HG03045 (cell line): ENCODE measurements around the gene BCAS3.
"Not testable (repeated sequence)": the region's sequence is repeated elsewhere in the genome, so short reads cannot be mapped to it uniquely, and the experiment has no call there.

ENCODE experiments used
- ATAC-seq: cut with Tn5 transposase; IDR thresholded peaks from one replicate; pipeline ENCODE4 v1.9.1; 2021; ENCODE audit warnings: mild to moderate bottlenecking, moderate library complexity; ENCODE audit not compliant: unreplicated experiment

The BCAS3 gene

DNA sequence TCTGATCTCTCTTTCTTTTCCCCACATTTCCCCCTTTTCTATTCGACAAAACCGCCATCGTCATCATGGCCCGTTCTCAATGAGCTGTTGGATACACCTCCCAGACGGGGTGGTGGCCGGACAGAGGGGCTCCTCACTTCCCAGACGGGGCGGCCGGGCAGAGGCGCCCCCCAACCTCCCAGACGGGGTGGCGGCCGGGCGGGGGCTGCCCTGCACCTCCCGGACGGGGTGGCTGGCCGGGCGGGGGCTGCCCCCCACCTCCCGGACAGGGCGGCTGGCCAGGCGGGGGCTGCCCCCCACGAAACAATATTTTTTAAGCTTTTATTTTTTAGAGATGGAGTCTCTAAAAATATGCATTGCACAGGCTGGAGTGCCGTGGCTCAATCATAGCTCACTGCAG lies 299.2 kb downstream of the BCAS3 start:
- not testable (repeated sequence) for ATAC-seq

DNA sequence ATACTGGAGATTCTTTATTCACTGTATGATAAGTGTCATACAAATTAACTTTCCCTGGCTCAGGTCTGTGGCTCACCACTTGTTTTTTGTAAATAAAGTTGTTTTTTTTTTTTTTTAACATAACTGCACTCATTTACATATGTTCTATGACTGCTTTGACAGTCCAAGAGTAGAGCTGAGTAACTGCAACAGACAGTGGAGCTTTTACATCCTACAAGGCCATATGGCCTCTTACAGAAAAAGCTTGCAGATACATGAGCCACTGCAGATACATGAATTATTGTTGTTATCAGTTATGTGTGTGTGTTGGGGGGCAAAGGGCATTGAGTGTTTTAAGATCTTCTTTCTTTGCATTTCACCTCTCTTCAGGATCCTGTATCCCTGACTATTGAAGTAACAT lies 311.7 kb downstream of the BCAS3 start:
- ATAC-seq, result no peak

DNA sequence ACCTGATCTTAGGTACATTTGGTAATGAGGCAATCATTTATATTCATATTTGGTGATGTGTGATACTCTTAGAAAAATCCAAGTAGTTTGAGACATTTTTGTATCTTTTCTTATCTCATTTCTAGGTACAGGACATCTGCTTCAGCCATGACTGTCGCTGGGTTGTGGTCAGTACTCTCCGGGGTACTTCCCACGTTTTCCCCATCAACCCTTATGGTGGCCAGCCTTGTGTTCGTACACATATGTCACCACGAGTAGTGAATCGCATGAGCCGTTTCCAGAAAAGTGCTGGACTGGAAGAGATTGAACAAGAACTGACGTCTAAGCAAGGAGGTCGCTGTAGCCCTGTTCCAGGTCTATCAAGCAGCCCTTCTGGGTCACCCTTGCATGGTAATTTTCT lies 312.2 kb downstream of the BCAS3 start:
- no peak for ATAC-seq

DNA sequence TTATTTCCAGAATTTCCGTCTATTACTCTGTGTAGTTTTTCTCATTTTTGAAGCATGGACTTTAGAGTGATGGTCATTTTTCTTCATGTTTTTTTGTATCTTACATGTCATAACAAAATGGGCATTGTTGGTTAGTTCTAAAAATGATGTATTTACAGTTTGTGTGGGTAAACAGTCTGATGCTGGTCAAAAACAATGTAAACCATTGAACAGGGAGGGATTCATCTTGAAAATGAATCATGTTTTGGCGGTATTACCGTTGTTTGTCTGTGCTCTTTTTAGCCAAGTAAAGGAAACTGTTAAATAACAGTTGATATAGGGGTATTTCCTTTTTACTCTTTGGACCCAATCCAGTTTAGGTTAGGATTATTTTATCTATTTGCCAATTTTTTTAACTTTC lies 315.8 kb downstream of the BCAS3 start:
- ATAC-seq, result no peak

GRCh38 chr17:60995680-60996079 lies 318.0 kb downstream of the BCAS3 start:
- no peak for ATAC-seq

DNA sequence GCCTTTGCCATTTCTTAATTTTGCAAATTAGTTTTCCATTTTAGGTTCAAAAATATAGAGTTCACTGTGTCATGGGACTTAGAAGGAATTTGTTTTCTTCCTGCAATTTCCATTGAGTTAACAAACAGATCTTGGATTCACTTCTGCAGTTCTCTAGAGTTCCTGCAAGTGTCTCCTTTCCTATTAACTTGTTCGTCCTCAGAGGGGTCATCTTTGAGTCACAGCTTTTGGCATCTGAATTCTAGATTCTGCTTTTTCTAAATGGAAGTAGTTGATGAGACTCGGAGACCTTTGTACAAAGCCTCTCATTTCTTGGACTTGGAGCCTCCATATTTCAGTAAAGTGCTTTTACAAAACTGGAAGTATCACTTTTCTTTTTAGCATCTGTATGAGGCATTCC lies 323.3 kb downstream of the BCAS3 start:
- no peak for ATAC-seq

GRCh38 chr17:61002316-61002736 lies 324.7 kb downstream of the BCAS3 start:
- no peak for ATAC-seq

- no peak for ATAC-seq
Observed at GRCh38 chr17:61005358-61005757, 327.7 kb downstream of the BCAS3 start.

- not testable (repeated sequence) for ATAC-seq
Observed at GRCh38 chr17:61005958-61006357, 328.3 kb downstream of the BCAS3 start.

- no peak for ATAC-seq
Observed at GRCh38 chr17:61007980-61008379, 330.3 kb downstream of the BCAS3 start.

- no peak for ATAC-seq
Observed at GRCh38 chr17:61009663-61010062, 332.0 kb downstream of the BCAS3 start.

DNA sequence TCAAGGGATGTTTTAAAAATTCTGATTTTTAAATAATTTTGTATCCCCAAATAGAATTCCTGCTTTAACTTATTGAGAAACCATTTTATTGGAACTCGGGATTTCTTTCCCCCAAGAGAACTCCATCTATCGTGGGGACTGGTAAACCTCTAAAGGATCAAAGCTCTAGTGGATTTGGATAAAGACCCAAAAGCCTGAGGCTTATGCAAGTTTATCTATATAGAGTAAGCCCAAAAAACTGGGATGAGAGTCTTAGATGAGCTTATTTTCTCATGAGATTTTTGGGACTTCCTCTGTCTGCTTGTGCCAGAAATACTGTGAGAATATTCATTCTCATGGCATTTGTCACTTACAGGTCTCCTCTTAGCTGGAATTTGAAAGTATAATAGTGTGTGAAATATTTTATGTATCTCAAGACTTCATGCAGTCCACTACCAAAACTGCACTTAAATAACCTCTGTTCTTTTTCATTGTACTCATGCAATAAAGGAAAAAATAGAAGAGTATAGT lies 333.1 kb downstream of the BCAS3 start:
- no peak for ATAC-seq

GRCh38 chr17:61011251-61011650 lies 333.6 kb downstream of the BCAS3 start:
- no peak for ATAC-seq

- no peak for ATAC-seq
Observed at GRCh38 chr17:61015966-61016365, 338.3 kb downstream of the BCAS3 start.

DNA sequence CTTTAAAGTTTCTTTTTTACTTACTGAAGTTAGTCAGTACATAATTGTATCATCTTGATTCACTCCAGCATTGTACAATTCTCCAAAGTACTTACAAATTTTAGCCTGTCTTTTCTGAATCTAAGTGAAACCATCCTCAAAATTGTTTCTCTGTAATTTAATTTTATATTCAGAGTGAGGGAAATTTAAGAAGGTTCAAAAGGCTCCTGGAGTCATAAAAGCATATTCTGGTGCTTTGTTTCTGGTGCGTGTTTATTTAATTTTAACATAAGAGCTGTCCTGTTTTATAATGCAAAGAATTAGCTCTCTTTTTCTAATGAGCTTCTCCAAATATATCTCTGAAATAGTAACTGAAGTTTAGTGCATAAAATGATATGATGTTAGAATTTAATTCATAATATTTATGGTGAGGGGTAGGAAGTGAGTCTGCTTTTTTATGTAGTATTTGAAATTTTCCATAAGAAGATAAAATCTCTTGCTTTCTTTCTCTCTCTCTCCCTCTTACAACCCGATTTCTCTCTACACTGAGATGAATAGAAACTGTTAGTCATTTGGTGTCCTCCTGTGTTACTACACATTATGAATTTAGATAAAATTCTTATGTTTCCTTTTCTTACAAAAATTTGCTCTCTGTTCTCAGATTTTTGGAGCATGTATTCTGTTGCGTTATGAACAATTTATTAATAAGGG lies 339.8 kb downstream of the BCAS3 start:
- ATAC-seq, result no peak

GRCh38 chr17:61018938-61019337 lies 341.3 kb downstream of the BCAS3 start:
- no peak for ATAC-seq

- no peak for ATAC-seq
Observed at GRCh38 chr17:61023996-61024395, 346.3 kb downstream of the BCAS3 start.

DNA sequence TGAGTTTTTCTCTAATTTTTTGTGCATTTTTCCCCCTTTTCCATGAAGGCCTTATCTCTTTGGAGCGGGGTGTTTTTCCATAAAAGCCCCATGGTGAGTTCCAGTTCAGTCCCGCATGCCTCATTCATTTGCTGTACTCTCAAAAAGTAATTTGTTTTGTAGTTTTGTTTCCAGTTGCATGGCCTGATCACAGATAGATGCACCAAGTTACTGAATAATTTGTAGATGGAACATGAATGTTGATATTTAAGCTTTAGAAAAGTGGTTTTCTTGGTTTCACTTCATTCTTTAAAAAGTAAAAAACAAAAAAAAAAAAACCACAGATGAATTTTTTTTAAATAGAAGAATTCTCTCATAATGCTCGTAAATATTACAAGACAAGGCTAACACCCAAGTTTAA lies 349.2 kb downstream of the BCAS3 start:
- no peak for ATAC-seq

DNA sequence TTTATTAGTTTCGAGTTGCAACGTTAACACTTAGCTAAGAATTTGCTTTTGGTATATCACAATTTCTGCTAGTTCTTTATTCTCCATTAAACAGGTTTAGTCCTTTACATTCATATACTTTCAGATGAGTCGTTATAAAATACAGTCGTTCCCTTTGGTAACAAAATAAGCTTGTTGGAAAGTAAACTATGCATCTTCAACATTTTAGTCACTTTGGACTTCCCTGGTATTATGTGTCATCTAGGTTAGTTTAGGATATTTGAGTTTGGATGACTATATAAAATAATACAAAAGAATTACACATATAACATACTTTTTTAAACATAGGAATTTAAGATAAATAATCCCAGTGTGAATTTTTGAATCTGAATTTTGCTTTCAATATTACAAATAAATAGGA lies 351.5 kb downstream of the BCAS3 start:
- ATAC-seq, result no peak

GRCh38 chr17:61040666-61041065 lies 363.0 kb downstream of the BCAS3 start:
- no peak for ATAC-seq

DNA sequence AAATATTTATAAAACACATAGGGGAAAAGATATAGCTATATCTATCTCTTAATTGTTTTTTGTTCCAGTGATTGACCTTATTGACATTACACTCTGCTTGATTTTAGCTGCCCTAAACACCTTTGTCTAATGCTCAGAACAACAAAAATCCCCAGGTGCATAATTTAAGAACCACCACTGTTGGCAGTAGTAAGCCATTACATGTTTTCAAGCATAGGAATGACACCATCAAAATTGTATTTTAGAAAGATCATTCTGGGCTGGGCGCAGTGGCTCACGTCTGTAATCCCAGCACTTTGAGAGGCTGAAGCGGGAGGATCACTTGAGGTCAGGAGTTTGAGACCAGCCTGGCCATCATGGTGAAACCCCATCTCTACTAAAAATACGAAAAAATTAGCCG lies 364.7 kb downstream of the BCAS3 start:
- ATAC-seq, result not testable (repeated sequence)

DNA sequence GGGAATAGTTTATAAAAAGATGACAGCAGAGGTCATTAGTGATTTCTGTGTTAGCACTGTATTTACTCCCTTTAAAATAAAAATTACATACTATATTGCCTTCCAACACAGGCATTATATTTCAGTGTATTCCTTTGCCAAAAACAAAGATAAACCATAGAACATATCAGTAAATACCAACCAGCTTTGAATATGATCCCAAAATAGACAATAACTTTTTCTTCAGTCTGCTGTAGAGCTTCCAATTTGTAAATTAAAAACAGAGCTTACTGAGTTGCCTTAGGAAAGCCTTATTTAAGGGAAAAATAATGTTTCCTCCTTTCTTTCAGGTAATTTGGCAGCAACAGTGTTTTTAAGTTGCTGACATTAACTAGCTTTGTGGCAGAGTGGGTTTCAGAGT lies 369.9 kb downstream of the BCAS3 start:
- ATAC-seq, result no peak
